ENCODE data around the gene SPATS2L.

Gene SPATS2L

DNA sequence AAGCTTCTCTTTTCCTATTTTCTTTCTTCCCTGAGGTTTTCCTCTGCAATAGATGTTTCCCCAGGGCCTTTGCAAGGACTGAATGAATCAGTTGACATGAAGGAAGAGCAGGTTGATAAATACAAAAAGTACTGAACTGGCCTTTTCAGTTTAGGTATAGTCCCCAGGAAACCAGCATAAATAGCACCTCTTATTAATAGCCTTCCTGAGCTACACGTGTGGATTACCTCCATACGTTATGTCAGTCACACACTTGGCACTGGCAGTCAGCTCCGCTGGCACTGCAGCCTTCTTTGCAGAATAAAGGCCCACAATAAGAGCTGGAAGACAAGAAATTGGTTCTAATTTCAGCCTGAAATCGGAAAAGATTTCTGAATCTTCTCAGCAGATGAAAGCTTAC, 142.7 kb downstream of the SPATS2L start:
- no peak for DNase-seq

DNA sequence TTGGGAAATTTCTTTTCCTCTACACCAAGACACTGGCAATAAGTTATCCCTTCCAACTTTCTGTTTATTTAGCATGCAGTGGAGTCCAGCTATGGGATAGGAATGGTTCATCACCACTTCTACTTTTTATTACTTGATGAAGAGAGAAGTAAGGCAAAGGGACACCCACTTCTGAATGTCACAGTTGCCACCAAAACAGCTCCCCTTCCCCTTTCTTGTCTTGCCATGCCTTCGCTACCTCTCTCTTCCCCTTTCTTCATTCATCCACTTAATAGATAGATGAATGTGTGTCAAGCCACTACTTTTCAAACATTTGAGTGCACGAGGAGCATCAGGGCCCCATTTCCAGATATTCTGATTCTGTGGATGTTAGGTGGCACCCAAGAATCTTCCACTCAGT, 143.8 kb downstream of the SPATS2L start:
- DNase-seq: no peak

DNA sequence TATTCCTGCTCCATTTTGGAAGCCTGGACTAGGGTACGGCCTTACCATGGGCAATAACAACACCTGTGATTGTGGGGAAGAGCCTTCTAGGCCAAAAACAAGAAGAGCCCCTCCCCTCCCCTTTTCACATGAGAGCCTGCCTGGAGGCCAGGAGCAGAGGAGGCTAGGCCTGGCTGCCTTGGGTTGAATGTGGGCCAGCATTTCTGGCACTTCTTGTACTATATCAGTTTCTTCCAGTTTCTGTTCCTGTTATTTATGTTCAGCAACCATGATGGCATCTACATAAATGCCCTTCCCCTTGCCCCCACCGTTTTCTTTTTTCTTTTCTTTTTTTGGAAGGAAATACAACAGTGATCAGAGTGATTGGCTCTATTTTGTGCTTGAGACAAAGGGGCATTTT, 145.0 kb downstream of the SPATS2L start:
- no peak for DNase-seq

DNA sequence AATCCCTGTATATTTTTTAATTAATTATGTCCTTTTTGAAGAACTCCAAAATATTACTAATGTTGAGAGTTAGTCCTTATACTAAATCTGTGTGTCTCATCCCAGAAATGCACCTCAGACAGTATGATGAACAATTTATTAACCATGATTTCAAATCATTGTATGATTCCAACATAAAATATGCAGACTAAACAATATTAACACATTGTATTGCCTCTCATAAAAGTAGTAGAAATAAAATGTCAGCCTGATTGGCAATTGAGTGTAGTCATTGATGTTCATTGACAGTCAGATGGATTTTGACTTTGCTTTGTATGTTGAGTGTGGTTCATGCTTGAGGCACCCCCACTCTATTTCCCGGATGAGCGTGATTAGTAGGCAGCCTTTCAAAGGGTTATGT, 145.9 kb downstream of the SPATS2L start:
- no peak for DNase-seq

DNA sequence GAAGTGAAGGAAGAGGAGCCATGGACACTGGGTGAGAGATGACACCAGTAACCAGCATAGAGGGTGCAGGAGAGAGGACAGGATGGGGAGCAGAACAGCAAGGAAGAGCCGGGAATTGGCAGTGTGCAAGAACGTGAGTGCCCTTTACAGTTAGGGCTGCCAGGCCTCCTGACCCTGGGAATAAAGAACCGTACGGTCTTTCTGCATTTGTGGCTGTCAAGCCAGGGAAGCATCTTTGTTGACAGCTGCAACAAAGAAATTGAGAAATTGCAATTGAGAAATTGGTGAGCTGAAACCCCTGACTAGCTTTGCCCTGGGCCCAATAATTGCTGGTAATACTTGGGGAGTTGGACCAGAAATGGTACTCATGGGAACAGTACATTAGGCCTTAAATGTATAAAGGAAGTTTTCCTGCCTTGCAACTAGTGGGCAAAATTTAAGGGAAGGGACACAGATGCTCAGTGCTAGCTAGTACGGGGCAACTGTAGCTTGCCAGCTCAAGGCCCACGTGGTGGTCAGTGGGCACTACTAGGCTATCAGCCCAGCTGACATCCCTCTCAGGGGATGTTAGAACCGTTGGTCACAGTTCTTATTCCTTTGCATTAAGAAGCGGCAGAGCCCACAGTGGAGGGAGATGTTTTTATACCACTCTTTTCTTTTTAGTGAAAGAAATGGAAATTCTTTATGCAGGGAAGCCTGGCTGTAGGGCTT, 146.8 kb downstream of the SPATS2L start:
- no peak for DNase-seq

DNA sequence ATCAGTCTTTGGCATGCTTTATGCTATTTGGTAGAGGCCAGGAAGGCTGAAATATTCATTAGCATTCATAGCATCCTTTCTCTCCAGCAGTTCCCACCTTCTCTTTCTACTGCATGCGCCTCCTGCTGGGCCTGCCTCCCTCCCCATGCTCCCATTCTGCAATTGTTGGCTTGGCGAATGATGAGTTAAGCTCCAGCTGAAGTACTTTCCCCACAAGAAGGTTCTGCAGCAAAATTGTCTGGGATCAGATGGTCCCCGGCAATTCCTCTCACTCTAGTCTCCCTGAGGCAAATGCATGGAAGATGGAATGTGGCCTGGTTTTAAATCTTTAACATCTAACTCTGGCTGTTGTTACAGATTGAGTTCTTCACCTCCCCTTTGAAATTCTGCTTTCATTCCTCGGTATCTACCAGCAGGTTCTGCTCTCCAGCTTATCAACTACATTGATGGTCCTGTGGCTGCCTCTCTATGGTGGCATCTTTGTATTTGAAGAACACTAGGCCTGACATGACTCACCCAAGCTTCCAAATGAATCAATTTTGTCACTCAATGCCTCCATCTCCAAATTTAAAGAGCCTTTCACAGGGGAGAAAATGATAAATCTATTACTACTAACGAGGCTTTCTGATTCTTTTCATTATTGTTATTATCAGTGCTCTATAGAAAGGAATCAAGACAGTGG, 147.5 kb downstream of the SPATS2L start:
- DNase-seq: no peak

DNA sequence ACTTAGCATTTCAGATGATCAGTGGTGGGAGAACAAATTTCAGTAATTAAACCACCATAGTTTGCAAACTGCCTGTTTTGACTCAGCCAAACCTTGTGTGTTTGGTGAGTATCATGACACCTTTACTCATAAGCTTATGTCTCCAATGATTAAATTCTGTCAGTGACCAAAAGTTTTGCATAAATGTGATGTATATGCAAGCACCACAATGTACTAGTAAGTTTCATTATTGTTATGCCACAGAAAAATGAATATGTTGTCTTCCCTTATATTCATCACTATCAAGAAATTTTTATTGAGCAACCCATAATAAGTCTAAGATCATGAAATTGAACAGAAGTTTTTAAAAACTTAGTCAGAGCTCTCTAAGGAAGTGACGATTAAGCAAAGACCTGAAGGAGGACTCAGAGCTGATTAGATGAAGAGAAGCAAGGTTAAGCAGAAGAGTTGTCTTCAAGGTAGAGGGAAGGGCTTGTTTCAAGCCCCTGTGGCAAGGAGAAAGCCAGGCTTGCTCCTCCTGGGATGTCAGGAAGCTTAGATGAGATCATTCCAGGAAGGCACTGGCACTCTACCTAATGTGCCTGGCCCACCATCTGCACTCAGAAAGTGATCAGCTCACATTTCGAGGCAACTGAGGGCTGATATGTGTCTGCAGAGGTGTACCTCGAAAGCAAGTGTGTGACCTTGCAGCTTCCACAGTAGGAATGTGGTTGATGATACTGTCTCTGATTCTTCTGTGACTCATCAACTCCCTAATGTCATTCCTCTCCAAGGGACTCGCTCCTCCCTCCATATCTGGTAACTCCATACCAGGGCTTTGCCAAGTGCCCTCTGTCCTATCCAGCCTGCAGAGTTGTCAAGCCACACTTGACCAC, 148.7 kb downstream of the SPATS2L start:
- DNase-seq: no peak

DNA sequence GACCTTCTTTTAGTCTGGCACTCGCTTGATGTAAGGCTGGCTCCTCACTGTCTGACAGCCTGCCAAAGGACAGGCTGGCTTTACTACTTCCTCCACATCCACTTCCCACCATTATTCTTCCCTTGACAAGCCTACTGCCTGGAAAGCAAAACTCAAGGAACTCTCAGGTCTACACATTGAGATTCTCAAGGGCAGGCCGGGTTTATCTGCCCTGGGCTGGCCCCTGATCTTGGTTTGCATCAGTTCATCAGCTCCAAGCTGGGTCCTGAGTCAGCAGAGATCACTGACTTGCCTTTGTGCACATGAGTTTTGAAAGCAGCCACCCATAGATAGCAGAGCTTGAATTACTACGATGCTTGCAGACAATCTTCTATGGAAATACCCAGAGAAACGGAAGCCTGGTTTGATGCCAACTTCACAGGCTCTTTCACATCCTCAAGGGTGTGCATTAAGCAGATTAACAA, 149.5 kb downstream of the SPATS2L start:
- DNase-seq: peak; percentile 14

DNA sequence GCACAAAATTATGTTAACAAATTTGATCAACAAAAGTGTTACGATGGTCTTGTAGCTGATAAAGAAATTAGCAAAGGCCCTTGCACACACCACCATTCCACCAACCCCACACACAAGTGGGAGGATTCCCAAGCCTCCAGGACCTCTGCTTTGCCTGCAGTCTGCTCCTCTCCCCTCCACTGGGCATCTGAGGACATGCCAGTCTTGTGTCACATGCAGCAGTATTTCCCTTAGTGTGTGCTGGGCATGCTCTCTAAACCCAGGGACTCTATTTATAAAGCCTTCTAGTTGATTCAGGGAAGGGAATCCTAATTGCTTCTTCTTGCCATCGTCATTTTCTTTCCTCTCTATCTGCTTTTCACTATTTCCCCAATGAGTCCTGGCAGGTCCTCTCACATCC, 150.1 kb downstream of the SPATS2L start:
- no peak for DNase-seq

DNA sequence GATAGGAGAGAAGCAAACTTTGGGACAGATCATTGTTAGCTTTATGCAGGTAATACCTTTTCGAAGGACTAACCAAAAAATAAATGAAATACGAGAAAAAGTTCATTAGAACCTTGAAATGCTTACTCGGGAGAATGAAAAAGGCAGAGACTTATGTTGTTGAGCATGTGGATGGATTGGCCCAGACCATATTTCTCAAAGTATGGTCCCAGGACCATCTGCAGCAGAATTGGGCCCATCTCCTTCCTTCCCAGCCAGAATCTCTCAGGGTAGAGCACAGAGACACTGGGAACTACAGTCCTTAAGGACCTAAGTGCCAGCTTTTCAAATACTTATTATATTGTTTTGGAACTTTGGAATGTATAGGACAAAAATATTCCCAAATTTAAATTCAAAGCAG, 152.6 kb downstream of the SPATS2L start:
- no peak for DNase-seq

DNA sequence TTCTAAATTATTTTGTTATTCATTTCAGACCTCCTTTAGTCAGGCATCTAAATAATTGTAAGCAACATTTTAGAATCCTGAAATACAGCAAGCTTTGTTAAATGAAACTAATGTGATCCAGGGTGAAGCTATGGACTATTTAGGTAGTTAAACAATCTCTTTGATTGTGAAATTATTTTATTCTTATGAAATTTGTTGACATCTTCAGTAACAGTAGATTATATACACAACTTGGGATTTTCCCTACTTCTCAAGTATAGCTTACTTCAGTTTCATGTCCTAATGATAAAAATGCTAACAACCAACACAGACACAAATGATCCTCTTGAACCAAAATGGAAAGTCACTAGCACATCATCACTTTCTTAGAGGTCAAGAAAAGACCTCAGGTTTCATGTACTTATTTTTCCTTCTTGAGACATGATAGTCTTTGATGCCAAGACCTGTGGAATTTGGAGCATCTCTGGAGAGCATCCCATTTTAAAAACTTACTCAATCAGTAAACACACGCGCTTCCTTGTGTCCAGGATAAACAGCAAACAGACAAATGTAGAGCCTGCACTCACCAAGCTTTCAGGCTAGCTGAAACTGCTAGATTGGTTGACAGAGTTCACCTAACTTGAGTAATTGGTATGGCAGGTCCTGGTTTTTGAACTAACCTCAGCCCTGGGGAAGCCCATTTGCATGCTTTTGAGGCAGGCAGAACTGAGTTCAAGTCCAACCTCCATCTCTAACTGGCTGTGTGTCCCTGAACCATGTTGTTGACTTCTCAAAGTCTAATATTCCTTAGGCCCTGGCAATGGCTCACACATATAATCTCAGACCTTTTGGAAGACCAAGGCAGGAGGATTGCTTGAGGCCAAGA, 155.6 kb downstream of the SPATS2L start:
- no peak for DNase-seq

DNA sequence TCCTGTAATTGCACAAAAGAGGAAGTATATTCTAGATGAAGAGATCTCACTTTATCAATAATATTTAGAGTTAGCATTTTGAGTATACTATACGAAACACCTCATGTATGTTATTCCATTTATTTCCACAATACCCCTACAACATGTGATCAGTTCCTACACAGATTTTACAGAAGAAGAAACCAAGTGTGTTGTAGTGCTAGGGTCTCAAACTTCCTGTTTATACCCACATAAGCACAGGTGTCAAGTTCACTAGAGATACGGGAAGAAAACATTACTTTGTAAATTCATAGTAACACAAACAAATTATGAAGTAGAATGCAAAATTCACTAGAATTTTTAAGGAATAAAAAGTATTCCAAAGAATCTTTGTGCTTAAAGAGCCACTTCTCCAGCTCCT, 157.0 kb downstream of the SPATS2L start:
- no peak for DNase-seq

DNA sequence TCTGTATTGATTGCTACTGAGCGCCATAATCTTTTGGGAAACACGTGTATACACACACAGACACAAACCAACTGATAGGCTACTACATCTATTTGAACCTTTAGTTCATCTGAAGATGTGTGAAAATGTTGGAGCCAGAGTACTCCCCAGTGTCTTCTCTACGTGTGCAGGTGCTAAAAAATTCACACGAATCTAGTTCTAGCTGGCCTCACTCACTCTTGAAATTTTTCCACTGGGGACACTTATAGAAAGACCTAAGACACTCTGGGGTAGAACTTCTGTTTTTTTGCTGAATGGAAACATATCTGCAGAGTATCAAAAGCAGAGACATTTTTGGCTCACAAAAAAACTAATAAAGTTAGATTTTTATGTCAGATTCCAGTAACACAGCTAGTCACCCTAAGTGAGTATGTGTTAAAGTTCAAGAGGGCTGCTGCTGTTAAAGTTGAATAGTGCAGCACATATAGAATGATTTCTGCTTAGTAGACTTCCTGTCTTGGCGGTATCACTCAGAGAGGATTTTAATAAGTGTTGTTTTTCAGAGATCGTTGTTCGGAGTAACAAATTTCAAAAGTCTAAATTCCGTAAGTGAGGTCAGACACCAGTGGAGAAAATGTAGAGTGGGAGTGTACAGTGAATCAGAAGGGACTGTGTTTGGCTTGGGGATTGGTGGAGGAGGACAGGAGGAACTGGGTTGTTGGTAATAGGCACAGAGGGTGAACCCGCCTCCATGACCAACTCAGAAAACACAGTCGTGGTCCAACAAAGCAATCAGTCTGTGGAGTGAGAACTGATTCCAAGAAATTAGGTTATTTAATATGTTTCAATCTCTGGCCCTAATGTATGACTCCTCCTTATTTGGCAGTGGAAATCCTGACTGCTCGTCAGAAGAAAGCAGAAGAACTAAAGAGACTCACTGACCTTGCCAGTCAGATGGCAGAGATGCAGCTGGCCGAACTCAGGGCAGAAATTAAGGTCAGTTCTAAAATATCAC, 160.2 kb downstream of the SPATS2L start:
- no peak for DNase-seq

DNA sequence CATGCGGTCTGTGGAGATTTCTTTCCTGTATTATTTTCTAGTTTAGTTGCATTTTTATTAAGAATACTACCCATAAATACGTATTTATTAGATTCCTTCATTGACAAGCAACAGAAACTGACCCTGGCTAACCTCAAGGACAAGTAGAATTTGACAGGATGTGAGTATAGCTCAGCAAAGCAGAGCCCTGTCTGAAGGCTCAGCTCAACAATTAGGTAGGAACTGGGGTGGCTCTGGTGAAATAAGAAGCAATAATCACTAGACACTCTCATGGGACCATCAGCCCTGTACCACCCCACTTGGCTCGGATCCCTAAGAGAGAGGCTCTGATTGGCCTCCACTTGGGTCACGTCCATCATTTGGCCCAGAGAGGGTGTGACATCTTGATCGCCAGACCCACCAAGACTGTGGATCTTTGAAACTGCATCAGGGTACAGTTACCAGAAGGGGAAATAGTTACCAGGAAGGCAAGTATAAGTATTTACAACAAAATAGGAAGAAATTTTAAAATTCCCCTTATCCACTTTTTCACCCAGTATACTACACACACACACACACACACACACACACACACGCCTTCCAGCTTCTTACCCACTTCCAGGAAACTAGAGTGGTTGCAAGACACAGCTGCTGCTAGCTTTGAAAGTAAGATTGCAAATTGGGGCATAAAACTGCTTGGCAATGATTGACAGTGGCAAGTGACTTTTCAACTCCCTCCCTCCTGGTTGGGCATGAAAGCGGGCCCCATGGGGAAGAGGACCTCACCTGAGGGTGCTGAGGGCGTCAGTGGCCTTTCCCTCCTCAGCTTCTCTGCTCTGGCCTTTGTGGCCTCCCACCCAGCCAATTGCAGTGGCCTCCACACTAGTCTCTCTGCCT, 161.6 kb downstream of the SPATS2L start:
- no peak for DNase-seq

DNA sequence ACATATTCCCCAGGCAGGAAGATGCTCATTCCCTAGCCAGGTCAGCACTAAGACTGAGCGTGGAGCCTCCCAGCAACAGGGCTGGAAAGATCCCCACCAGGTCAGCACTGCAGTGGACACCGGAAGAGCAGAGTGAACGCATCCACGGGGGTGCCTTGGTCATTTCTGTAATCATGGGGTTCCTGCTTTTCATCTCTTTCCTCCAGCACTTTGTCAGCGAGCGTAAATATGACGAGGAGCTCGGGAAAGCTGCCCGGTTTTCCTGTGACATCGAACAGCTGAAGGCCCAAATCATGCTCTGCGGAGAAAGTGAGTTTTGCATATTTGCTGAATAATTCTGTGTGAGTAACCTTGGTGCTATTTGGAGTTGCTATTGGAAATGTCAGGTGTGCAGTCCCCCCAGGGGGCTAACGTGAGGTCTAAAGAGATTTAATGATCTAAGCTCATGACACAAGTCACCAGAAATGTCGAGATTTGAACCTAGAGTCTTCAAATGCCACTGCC, 163.3 kb downstream of the SPATS2L start:
- DNase-seq: no peak

DNA sequence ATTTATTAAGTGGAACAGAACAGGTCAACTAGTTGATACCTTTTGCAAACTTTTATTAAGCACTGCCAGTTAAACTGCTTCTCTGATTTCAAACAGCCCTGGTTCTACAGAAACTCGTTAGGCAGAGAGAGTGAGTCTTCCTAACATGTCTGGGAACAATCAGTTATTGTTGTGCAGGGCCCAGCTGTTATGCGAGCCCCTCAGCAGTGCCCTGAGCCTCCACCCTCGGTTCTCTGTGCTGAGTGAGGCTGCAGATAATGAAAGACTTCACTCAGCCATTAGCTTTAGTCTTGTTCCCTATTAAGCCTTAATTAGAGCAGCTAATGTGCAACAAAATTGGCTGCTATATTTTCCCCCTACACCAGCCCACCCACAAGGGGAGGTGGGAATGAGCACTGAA, 163.7 kb downstream of the SPATS2L start:
- DNase-seq: no peak

DNA sequence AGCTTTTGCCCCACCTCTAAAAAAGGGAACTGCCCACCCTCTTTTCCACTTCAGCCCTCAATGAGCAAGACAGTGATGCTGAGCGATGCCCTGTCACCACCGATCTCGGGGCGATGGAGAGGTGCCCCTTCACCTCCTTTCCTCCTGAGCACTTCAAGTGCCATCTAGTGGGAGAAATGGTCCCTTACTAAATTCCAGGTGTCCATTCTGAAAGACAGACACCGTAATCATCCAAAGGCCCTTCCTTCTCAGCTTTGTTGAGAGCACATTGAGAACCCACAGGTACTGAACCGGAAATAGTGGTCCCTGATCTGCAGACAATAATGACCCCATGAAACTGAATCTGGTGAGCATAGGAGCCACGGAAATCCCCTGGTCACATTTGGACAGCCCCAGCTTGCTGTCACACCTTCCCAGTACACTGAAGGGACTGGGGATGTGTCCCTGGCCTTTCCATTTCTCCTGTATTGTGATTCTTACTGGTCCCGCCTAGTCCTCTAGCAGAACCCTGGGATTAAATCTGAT, 164.9 kb downstream of the SPATS2L start:
- peak; percentile 66 for DNase-seq

DNA sequence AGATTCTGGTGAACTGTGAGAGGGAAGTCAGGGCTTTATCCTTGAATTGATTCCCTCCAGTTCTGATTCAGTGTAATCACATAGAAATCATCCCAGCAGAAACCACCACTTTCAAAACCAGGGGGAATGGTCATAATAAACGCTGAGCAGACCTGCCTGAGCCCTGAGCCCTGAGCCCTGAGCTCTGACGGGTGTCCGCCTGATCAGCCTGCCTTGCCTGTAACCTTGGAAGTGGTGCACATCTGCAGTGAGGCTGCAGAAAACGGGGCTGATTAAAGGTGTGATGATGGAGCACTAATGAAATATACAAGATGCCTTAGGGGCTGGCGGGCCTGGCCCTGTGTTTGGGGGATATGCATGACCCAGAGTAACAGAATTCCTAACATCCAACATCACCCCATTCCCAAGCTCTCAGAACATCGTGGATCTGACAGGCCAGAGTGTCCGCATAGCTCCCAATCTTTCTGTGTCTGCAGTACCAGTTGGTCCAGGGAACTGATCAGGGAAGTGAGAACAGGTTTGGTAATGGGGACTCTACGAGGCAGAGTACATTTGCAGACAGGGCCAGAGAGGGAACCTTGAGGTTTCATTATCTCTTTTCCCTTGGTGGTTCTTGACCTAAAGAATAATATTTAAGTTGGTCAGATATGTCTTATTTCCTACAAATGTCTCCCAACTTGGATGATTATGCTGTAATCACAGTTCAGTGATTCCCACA, 165.6 kb downstream of the SPATS2L start:
- DNase-seq: no peak

DNA sequence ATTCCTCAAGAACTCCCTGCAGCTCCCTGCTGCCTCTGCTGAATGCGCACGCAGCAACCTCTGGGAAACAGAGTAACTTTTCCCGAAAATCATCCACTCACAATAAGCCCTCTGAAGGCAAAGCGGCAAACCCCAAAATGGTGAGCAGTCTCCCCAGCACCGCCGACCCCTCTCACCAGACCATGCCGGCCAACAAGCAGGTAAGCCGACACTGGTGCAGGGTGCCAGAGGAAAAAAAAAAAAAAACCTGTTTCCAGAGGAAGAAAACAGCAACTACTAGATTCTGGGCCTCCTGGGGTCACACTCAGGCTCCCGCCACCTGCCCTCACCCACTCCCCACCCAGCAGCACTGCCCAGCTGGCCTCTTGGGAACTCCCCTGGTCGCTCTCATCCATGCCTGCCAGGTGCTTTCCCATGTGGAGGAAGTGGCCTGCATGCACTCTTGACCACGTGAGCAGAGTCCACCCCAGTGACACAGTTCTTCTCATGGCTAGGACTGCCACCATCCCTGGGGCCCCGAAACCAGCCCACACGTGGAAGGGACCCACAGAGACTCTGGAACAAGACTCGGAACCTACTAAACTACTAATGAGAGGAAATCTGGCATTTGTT, 166.5 kb downstream of the SPATS2L start:
- DNase-seq: no peak
